ENCODE measurements around the gene CADM2.

CADM2 gene

GRCh38 chr3:84983490-84983889 lies 24.7 kb downstream of the CADM2 start:
- in situ Hi-C loops (cut with MboI; ENCODE audit: low sequenced_read_pairs): no loop called here

GRCh38 chr3:84984429-84984828 lies 25.6 kb downstream of the CADM2 start:
- in situ Hi-C loops (cut with MboI; ENCODE audit: low sequenced_read_pairs): no loop called here

DNA sequence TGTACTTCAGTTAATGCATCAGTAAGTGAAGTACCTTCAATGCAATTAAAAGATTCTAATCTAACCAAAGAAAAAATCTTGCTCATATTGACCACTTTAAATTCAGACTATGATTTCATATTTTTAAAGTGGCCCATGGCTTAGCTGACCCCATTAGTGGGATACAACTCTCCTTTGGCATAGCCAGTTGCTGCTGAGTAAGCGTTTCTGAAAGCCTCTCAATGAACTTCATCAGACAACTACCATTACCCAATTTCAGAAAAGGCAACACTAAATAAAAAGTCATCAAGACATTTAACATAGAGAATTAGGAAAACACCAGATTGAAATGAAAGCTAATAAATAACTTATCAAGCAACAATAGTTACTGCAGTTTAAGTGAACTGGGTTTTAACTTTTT lies 27.0 kb downstream of the CADM2 start:
- in situ Hi-C loops (cut with MboI; ENCODE audit: low sequenced_read_pairs): no loop called here

DNA sequence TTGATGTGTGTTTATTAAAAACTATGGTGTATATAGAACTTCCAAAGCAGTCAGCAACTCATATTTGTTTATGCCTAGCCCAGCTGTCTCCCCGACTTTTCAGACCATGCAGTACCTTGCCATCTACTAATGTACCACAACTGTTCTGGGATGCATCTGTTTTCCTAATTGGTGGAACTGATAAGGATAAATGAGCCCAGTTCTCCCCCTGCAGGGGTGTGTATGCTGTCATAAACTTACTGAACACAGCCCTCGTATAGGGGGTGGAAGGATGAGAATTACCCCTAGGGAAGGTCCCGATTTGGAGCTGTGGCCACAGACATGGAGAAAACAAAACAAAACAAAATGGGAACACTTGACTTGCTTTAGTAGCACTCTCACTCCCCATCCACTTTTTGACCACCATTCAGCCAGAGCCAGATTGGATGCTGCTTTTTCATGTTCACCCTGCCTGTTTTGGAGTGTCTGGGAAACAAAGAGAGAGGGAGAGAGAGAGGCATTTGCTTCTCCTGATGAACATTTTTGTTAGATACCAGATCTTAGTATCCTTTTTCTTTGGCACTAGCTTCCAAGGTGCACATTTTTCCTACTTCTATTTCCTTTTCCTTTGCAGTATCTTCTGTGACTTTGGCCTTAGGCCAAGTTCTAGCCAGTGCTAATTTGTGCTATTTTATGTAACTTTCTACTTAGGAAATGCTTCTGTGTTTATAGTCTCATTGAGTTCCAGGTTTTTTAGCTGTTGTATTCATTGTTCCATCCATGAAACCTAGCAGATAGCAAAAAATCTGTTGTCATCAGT lies 29.1 kb downstream of the CADM2 start:
- in situ Hi-C loops (cut with MboI; ENCODE audit: low sequenced_read_pairs): no loop called here

- in situ Hi-C loops (cut with MboI; ENCODE audit: low sequenced_read_pairs): no loop called here
These were observed 30.3 kb downstream of the CADM2 start for GRCh38 chr3:84989102-84989501.

DNA sequence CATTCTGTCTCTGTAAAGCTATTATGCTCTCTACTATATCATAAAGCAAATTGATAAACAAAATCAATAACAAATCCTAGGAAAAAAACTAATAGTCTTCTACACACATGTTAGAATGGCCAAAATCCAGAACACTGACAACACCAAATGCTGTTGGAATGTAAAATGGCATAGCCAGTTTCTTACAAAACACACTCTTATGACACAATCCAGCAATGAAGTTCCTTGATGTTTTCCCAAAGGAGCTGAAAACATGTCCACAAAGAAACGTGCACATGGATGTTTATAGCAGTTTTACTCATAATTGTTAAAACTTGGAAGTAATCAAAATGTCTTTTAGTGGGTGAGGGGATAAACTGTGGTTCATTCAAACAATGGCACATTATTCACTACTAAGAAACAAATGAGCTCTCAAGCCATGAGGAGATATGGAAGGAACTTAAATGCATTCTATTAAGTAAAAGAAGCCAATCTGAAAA lies 32.7 kb downstream of the CADM2 start:
- in situ Hi-C loops (cut with MboI; ENCODE audit: low sequenced_read_pairs): no loop called here

- in situ Hi-C loops (cut with MboI; ENCODE audit: low sequenced_read_pairs): no loop called here
These were observed 35.2 kb downstream of the CADM2 start for GRCh38 chr3:84993956-84994355.

- in situ Hi-C loops (cut with MboI; ENCODE audit: low sequenced_read_pairs): no loop called here
These were observed 39.8 kb downstream of the CADM2 start for GRCh38 chr3:84998545-84998944.

- in situ Hi-C loops (cut with MboI; ENCODE audit: low sequenced_read_pairs): no loop called here
These were observed 44.7 kb downstream of the CADM2 start for GRCh38 chr3:85003479-85003878.

GRCh38 chr3:85004147-85004546 lies 45.4 kb downstream of the CADM2 start:
- in situ Hi-C loops (cut with MboI; ENCODE audit: low sequenced_read_pairs): no loop called here

GRCh38 chr3:85005946-85006345 lies 47.2 kb downstream of the CADM2 start:
- in situ Hi-C loops (cut with MboI; ENCODE audit: low sequenced_read_pairs): no loop called here

DNA sequence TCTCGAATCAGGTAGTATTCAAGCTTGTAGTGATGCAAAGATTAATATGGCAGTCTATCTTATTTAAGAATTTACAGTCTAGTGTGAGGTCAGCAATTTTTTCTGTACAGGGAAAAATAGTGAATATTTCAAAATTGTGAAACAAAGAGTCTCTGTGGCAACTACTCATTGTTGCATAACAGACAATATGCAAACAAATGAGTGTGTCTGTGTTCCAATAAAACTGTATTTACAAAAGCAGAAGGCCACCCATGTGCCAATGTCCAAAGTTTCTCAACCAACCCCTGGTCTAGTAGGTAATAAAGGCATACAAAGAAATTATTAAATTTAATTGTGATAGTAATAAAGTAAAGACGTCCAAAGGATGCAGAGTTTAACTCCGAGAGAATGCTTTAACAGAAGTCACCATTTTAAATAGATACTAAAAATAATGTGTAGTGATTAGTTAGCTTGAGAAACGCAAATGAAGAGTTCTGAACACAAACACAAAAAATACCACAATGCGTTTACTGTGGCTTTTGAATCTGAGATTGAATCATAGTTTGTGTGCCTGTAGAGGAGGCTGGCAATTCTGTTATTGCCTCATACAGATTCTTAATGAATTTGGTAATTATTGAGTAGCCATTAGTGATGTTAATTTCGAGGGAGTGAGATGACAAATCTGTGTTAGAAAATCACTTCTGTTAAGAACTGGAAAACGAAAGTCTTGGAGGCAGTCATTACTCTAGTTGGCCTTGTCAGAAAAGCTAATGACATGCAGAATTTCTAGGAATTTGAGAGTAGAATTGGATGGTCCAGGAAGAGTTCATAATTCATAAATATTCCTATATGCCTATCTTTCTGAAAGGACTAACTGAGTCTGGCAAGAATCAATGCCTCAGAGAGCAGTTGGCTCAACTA lies 48.7 kb downstream of the CADM2 start:
- in situ Hi-C loops (cut with MboI; ENCODE audit: low sequenced_read_pairs): no loop called here

DNA sequence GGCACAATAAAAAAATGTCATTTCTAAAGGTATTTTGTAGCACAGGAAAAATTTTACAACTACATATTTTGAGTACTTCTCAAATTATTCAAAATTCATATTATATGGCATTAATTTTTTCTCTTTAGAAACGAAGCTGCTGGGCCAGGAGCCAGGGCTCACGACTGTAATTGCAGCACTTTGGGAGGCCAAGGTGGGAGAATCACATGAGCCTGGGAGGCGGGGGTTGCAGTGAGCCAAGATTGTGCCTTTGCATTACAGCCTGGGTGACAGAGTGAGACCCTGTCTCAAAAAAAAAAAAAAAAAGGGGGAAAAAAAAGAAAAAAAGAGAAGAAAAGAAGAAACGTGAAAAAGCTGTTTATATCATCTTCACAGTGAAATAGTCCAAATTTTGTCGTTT lies 62.0 kb downstream of the CADM2 start:
- in situ Hi-C loops (cut with MboI; ENCODE audit: low sequenced_read_pairs): no loop called here

GRCh38 chr3:85030052-85030451 lies 71.3 kb downstream of the CADM2 start:
- in situ Hi-C loops (cut with MboI; ENCODE audit: low sequenced_read_pairs): no loop called here

DNA sequence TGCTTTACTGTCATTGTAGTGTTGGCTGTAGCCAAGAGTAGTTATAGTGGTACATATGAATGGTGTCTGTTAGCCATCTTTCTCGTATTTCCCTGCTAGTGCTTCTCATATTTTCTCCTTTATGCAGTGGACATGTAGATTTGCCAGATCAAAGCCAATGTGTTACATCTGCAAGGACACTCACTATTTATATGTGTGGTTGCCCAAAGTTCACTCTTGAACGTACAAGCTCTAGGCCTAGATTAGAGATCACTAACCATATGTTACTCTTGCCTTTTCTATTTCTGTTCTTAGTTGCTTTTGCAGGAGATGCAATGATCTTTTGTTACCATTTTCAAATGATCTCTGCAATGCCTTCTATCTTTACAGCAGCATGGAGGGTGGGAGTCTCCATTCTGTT lies 78.4 kb downstream of the CADM2 start:
- in situ Hi-C loops (cut with MboI; ENCODE audit: low sequenced_read_pairs): no loop called here

GRCh38 chr3:85041001-85041400 lies 82.2 kb downstream of the CADM2 start:
- in situ Hi-C loops (cut with MboI; ENCODE audit: low sequenced_read_pairs): no loop called here

- in situ Hi-C loops (cut with MboI; ENCODE audit: low sequenced_read_pairs): no loop called here
These were observed 82.8 kb downstream of the CADM2 start for GRCh38 chr3:85041562-85042055.

DNA sequence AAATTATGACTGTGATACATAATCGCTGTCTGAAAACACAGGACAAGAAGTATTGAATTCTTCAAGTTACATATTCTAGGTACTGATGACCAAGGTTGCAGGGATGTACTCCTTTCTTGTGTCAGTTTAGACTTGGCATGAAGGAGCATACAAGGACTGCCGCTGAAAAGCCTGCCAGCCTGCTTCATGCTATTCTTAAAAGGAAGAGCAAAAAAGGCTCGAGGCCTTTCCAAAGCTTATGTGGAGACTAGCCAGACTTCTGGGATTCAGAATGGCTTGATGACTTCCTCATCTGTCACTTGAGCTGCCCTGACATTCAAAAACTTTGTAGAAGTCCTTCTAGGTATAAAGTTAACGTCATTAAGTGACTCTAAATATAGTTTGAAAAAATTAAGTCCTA lies 92.0 kb downstream of the CADM2 start:
- in situ Hi-C loops (cut with MboI; ENCODE audit: low sequenced_read_pairs): no loop called here

GRCh38 chr3:85051786-85052185 lies 93.0 kb downstream of the CADM2 start:
- in situ Hi-C loops (cut with MboI; ENCODE audit: low sequenced_read_pairs): no loop called here

DNA sequence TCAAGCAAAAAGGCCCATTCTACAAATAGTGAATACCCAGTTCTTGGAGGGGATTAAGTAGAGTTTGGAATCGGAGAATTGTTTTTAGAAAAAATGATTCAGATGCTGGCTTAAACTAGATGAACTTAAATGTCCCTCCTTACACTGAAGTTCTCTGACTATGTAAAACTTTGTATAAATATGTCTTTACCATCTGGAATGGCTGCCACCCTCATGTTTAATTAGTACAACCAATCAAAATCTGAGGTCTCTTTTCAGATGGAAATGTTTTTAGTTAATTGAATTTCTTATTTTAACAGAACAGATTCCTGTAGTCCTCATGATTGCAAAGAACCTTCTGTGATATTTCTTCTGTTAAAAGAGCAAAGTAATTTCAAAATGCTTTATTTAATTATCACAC lies 94.8 kb downstream of the CADM2 start:
- in situ Hi-C loops (cut with MboI; ENCODE audit: low sequenced_read_pairs): no loop called here

DNA sequence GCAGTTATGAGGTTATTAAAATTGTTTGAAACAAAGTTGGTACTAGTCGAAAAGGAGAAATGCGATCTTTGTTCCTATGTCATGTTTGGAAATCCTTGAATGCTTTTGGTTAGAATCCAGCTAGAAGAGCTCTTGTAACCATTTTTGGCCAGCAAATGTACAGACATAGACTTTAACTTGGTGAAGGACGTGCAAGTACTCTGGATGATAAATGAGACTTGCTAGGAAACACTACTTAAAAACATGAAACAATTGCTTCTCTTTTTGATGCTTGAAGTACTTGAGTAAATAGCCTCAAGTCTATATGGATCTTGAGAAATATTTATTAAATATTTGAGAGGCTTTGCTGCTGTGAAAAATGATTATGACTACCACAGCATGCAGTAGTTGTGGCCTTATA lies 95.8 kb downstream of the CADM2 start:
- in situ Hi-C loops (cut with MboI; ENCODE audit: low sequenced_read_pairs): no loop called here

- in situ Hi-C loops (cut with MboI; ENCODE audit: low sequenced_read_pairs): no loop called here
These were observed 110.1 kb downstream of the CADM2 start for GRCh38 chr3:85068911-85069310.
